Measurements from ENCODE around the gene SORCS3. TPM values are rescaled to one million over a fixed set of nuclear protein-coding genes. Genes with fewer than 3 reads are reported as not detected.

The SORCS3 gene
- total and polyA plus RNA-seq, 2 of the 4 experiments (the other 2 are of a cell fraction) = not detected

GRCh38 chr10:105252911-105253310 lies 611.8 kb downstream of the SORCS3 start:
- no peak overlapping the region for H2AFZ ChIP-seq (replicated peaks; ENCODE audit: low read length, poor library complexity)
- no peak overlapping the region for H3K18ac ChIP-seq (ENCODE audit: low read depth, low read length)
- H3K4ac ChIP-seq (ENCODE audit: low read depth, low read length) = no peak overlapping the region
- intact Hi-C loops (cut with micrococcal nuclease) = no loop called here
- TF ChIP-seq SMC3 (IDR thresholded peaks at IDR 0.05; ENCODE audit: low read depth, low read length) = no peak
- TF ChIP-seq MXI1 (IDR thresholded peaks at IDR 0.05; ENCODE audit: borderline replicate concordance, low read depth, low read length) = no peak
- no peak for TF ChIP-seq RAD21 (IDR thresholded peaks at IDR 0.05; ENCODE audit: low read length)
- no peak for TF ChIP-seq CEBPB (IDR thresholded peaks at IDR 0.05; ENCODE audit: low read depth, low read length)
- TF ChIP-seq NFE2L2 (IDR thresholded peaks at IDR 0.05; ENCODE audit: low read depth, low read length) = no peak
- no peak for TF ChIP-seq CTCF (conservative IDR thresholded peaks at IDR 0.05; ENCODE audit: low read depth, low read length)
- TF ChIP-seq, protein P1, sequence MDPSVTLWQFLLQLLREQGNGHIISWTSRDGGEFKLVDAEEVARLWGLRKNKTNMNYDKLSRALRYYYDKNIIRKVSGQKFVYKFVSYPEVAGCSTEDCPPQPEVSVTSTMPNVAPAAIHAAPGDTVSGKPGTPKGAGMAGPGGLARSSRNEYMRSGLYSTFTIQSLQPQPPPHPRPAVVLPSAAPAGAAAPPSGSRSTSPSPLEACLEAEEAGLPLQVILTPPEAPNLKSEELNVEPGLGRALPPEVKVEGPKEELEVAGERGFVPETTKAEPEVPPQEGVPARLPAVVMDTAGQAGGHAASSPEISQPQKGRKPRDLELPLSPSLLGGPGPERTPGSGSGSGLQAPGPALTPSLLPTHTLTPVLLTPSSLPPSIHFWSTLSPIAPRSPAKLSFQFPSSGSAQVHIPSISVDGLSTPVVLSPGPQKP (IDR thresholded peaks at IDR 0.05; ENCODE audit: borderline replicate concordance, low read depth, low read length) = no peak
- TF ChIP-seq MAZ (IDR thresholded peaks at IDR 0.05; ENCODE audit: borderline replicate concordance, low read depth, low read length) = no peak
- no peak for TF ChIP-seq BHLHE40 (IDR thresholded peaks at IDR 0.05; ENCODE audit: low read depth, low read length)
- TF ChIP-seq, protein P2, sequence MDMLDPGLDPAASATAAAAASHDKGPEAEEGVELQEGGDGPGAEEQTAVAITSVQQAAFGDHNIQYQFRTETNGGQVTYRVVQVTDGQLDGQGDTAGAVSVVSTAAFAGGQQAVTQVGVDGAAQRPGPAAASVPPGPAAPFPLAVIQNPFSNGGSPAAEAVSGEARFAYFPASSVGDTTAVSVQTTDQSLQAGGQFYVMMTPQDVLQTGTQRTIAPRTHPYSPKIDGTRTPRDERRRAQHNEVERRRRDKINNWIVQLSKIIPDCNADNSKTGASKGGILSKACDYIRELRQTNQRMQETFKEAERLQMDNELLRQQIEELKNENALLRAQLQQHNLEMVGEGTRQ (IDR thresholded peaks at IDR 0.05; ENCODE audit: low read depth, low read length) = no peak
- TF ChIP-seq RFX5 (IDR thresholded peaks at IDR 0.05; ENCODE audit: low read depth, low read length) = no peak
- no peak for TF ChIP-seq POLR2A (IDR thresholded peaks at IDR 0.05; ENCODE audit: low read depth, low read length)
- no peak for TF ChIP-seq RCOR1 (IDR thresholded peaks at IDR 0.05; ENCODE audit: insufficient replicate concordance, low read length)
- no peak for TF ChIP-seq MAFK (IDR thresholded peaks at IDR 0.05; ENCODE audit: low read depth, low read length)
- no peak for TF ChIP-seq CHD1 (IDR thresholded peaks at IDR 0.05; ENCODE audit: low read depth, low read length)
- no peak for TF ChIP-seq FOS (IDR thresholded peaks at IDR 0.05; ENCODE audit: low read depth, low read length)
- CTCF ChIA-PET = no interaction called here
- no peak overlapping the region for H2AK5ac ChIP-seq (ENCODE audit: low read depth, low read length)
- no peak overlapping the region for H3K4me2 ChIP-seq (ENCODE audit: low read depth, low read length)
- DNase-seq (no peak), ATAC-seq (ENCODE audit: low read depth) (no peak)
- H4K91ac ChIP-seq (ENCODE audit: insufficient read depth, low read depth, low read length) = no peak overlapping the region
- H3K27me3 ChIP-seq (ENCODE audit: control insufficient read depth, insufficient read depth, low read length) = no peaks in the 10 kb centered on the region
- H3K79me1 ChIP-seq (ENCODE audit: low read depth in 1 of 2, low read length in 2 of 2) = no peaks in the 10 kb centered on the region
- H4K20me1 ChIP-seq (ENCODE audit: insufficient read depth, low read length) = no peaks in the 10 kb centered on the region
- no peak overlapping the region for H2BK20ac ChIP-seq (ENCODE audit: low read depth, low read length)
- no peaks in the 10 kb centered on the region for H3K36me3 ChIP-seq (ENCODE audit: control insufficient read depth, insufficient read depth, low read length)
- peaks cover 11% of the 10 kb centered on the region for H3K9me3 ChIP-seq (ENCODE audit: control insufficient read depth, insufficient read depth, low read length)
- H2AK9ac ChIP-seq (replicated peaks; ENCODE audit: low read depth, low read length, poor library complexity) = no peak overlapping the region
- no peak overlapping the region for H3K4me3 ChIP-seq (ENCODE audit: insufficient read depth, low read depth, low read length)
- POLR2A ChIA-PET (ENCODE audit: unreplicated experiment) = no interaction called here
- no peak overlapping the region for H3K23ac ChIP-seq (ENCODE audit: low read depth, low read length)
- no peak overlapping the region for H4K8ac ChIP-seq (ENCODE audit: low read depth in 2 of 2, low read length in 2 of 2)
- no peak overlapping the region for H3K9ac ChIP-seq (ENCODE audit: low read depth, low read length)
- no TSS peak for BruUV-seq (replicated peaks)
- H3K9me1 ChIP-seq (ENCODE audit: insufficient read depth, low read length) = no peaks in the 10 kb centered on the region
- H3K14ac ChIP-seq (replicated peaks; ENCODE audit: low read depth, low read length) = no peak overlapping the region
- H4K5ac ChIP-seq (ENCODE audit: low read depth, low read length) = no peak overlapping the region
- H3K4me1 ChIP-seq (ENCODE audit: control insufficient read depth, insufficient read depth, low read length) = no peaks in the 10 kb centered on the region
- H3K56ac ChIP-seq (ENCODE audit: extremely low read depth, insufficient read depth, low read length) = no peak overlapping the region
- no peak overlapping the region for H2BK5ac ChIP-seq (ENCODE audit: low read depth, low read length, poor library complexity, severe bottlenecking)
- H2BK120ac ChIP-seq (ENCODE audit: low read depth, low read length) = no peak overlapping the region
- H3K27ac ChIP-seq (ENCODE audit: insufficient read depth, low read length) = no peak overlapping the region
- dilution Hi-C loops (cut with HindIII; ENCODE audit: low sequenced_read_pairs, unreplicated experiment) = no loop called here
- in situ Hi-C loops (cut with MboI; ENCODE audit: low sequenced_read_pairs) = no loop called here
- H2BK15ac ChIP-seq (ENCODE audit: low read depth, low read length) = no peak overlapping the region

All from IMR-90 (cell line).